GM18907 (cell line): ENCODE measurements around the gene PRAMEF6.
"Not testable (repeated sequence)": the region's sequence is repeated elsewhere in the genome, so short reads cannot be mapped to it uniquely, and the experiment has no call there.

Experiments used
- ATAC-seq: cut with Tn5 transposase; IDR thresholded peaks from one replicate; pipeline ENCODE4 v1.9.1; 2021; ENCODE audit warnings: mild to moderate bottlenecking, moderate library complexity; ENCODE audit not compliant: unreplicated experiment

PRAMEF6 gene

DNA sequence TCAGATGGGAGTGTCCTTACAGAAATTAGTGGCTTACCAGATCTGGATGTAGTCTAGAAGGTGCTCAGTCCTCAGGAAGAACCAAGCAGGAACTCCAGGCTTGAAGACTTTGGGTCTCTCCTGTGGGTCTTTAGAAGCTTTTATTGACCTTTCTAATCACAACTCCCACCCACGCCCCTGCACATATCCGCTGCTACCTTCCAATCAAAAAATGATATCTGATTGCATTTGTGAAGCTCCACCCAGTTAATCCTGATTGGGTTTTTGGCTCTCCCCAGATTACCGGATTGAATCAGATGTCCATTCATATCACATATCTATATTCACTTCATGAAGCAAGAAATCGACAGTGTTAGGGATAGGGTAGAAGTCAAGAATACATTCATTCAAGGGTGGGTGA, at the start of gene PRAMEF6:
Gene PRAMEF6, minus strand, starts transcription at position 101 of the 400 bp plus-strand sequence. CDS start 5,062 bp downstream, outside the sequence.
- not testable (repeated sequence) for ATAC-seq

GRCh38 chr1:12924368-12924767, 23.0 kb downstream of the PRAMEF6 start:
- not testable (repeated sequence) for ATAC-seq

DNA sequence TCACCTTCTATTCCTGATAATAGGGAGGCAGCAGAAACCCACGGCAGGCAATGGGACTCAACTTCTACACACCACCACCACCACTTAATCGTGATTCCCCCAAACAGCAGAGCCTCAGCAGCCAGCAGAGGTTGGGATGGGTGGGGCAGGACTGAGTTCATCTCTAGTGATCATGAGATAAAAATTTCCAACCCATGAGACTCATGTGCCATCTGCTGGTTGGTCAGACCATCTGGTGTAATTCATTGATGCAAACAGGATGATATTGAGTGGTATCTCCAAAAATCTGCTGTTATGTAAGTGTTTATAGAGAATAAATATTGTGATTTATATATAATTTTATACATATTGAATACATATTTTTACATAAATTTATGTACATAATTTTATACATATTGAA, 25.6 kb downstream of the PRAMEF6 start:
- not testable (repeated sequence) for ATAC-seq

GRCh38 chr1:12916310-12916709, 31.1 kb downstream of the PRAMEF6 start, which contains the start of gene PRAMEF7:
Gene PRAMEF7 (plus strand): TSS chr1:12916610. CDS start chr1:12917693, 1,083 bp downstream.
- not testable (repeated sequence) for ATAC-seq

- not testable (repeated sequence) for ATAC-seq
Observed at GRCh38 chr1:12903793-12904572, 43.4 kb downstream of the PRAMEF6 start.

DNA sequence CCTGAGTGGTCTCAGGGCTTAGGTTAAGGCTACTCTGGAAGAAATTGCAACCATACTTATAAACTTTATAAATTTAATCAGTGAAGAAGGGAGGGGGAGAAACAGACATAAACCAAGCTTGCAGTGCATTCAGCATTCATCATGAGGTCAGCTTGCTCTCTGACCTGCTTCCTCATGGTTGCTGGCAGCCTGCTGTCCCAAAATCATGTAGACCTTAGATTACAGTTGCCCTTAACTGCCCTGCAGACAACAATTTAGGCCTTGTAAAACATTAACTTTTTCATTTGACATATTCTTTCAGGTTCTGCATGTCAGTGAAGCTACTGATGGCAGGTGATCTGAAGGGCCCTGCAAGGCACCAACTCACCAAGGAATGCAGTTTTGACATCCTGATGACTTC, 48.2 kb downstream of the PRAMEF6 start:
- ATAC-seq, result not testable (repeated sequence)

DNA sequence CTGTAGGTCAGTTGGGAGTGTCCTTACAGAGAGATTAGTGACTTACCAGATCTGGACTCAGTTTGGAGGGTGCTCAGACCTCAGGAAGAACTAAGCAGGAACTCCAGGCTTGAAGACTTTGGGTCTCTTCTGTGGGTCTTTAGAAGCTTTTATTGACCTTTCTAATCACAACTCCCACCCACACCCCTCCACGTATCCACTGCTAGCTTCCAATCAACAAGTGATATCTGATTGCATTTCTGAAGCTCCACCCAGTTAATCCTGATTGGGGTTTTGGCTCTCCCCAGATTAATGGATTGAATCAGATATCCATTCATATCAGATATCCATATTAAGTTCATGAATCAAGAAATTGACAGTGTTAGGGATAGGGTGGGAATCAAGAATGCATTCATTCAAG, 49.2 kb downstream of the PRAMEF6 start, which contains the start of gene PRAMEF10:
Gene PRAMEF10, minus strand, starts transcription at position 101 of the 400 bp plus-strand sequence. CDS start 2,423 bp downstream, outside the sequence.
- not testable (repeated sequence) for ATAC-seq
